Stomach (tissue), 4 donors: Measurements from ENCODE around the gene NDST1.

ENCODE experiments used
- CTCF ChIP-seq, 7 experiments: fragments of 450-650 bp in 4 of 7; fragments of 200-600 bp in 3 of 7; sonication (generic) in 3 of 7; IDR thresholded peaks; one replicate each; pipeline ENCODE4 v1.5.1; 2016 to 2019; ENCODE audit warnings: antibody characterized with exemption in 7 of 7, control low read depth in 2 of 7, mild to moderate bottlenecking in 1 of 7
- POLR2A ChIP-seq, 4 donors: fragments of 450-650 bp; IDR thresholded peaks; one replicate each; pipeline ENCODE4 v1.6.1; 2016; ENCODE audit warnings: antibody characterized with exemption in 4 of 4, control low read depth in 2 of 4, mild to moderate bottlenecking in 1 of 4, moderate library complexity in 1 of 4
- POLR2AphosphoS5 ChIP-seq, 3 donors: sonication (generic); formaldehyde crosslinking; IDR thresholded peaks; one replicate each; pipeline ENCODE4 v1.6.1; 2016; ENCODE audit warnings: antibody characterized with exemption in 3 of 3

GRCh38 chr5:150490296-150490669, 17.6 kb upstream of the NDST1 start:
- TF ChIP-seq POLR2A (IDR thresholded peaks at IDR 0.05) (no peak), CTCF (IDR thresholded peaks at IDR 0.05) (no peak), POLR2AphosphoS5 (IDR thresholded peaks at IDR 0.05) (no peak)
